ENCODE results near the gene INCENP. TPM values are rescaled to one million over a fixed set of nuclear protein-coding genes. Genes with fewer than 3 reads are reported as not detected.

The INCENP gene
- total and polyA plus RNA-seq, 2 of the 13 experiments (the other 11 are each of a cell fraction or from before 2014, with no cell fraction given): 14.1 to 37.3 TPM

- TF ChIP-seq DBP (CRISPR knock-in tag; IDR thresholded peaks at IDR 0.05; ENCODE audit: not compliant biosample characterization) (no peak), ZMYM2 (CRISPR knock-in tag; IDR thresholded peaks at IDR 0.05) (no peak), PBX2 (CRISPR knock-in tag; IDR thresholded peaks at IDR 0.05) (no peak), KLF11 (CRISPR knock-in tag; IDR thresholded peaks at IDR 0.05) (no peak), ZNF121 (CRISPR knock-in tag; IDR thresholded peaks at IDR 0.05) (no peak), RELA (CRISPR knock-in tag; IDR thresholded peaks at IDR 0.05) (no peak), GMEB2 (CRISPR knock-in tag; IDR thresholded peaks at IDR 0.05; ENCODE audit: low read depth) (no peak)
Observed at GRCh38 chr11:62129590-62130282, 5.9 kb downstream of the INCENP start (continued).

- in situ Hi-C loops (cut with HindIII; ENCODE audit: extremely low pct_ligation_motif_present, low pct_unique_long_range_greater_than_20kb): no loop called here
- no TSS peak for BruUV-seq (replicated peaks)
- intact Hi-C loops (cut with micrococcal nuclease; ENCODE audit: unreplicated experiment): no loop called here
- DNase-seq (ENCODE audit: low spot score) (no peak), FAIRE-seq (no peak), ATAC-seq (no peak)
- no peaks in the 10 kb centered on the region for H3K9me3 ChIP-seq (ENCODE audit: low read length)
- CTCF ChIA-PET (ENCODE audit: low intra/inter-chr PET ratio, low total read pairs): no interaction called here
- no peak overlapping the region for H3K27ac ChIP-seq (ENCODE audit: extremely low read length, insufficient read depth, low read length)
- peaks cover 21 to 61% of the 10 kb centered on the region in 2 experiments; a peak in 4 of 5 replicates for H3K36me3 ChIP-seq (replicated peaks in 1 of 2; ENCODE audit: control insufficient read depth in 1 of 2, insufficient read depth in 2 of 2, low read length in 2 of 2)
- POLR2A ChIA-PET: no interaction called here
- H3K4me1 ChIP-seq (ENCODE audit: insufficient read depth, low read length): peaks cover 10% of the 10 kb centered on the region
- 94% methylated on average over 26 of the region's 34 CpGs for WGBS (ENCODE audit: low lambda C conversion rate)
- H3K79me2 ChIP-seq (ENCODE audit: insufficient read depth, low read length): peaks cover 64% of the 10 kb centered on the region
- H3K4me2 ChIP-seq (ENCODE audit: low read depth, low read length): no peak overlapping the region
- H4K20me1 ChIP-seq (ENCODE audit: insufficient read depth, low read length): no peaks in the 10 kb centered on the region
- H3K9ac ChIP-seq (ENCODE audit: insufficient read depth, low read depth, low read length): no peak overlapping the region
- no peaks in the 10 kb centered on the region for H3K27me3 ChIP-seq (ENCODE audit: control insufficient read depth in 1 of 2, insufficient read depth in 2 of 2, low read length in 2 of 2)
- H2AFZ ChIP-seq (ENCODE audit: low read length): no peak overlapping the region
- H3K4me3 ChIP-seq (replicated peaks in 1 of 3; ENCODE audit: insufficient read depth in 1 of 3, low read depth in 2 of 3, low read length in 3 of 3): no peak overlapping the region
- TF ChIP-seq MEIS2 (CRISPR knock-in tag; IDR thresholded peaks at IDR 0.05) (no peak), PHF20 (CRISPR knock-in tag; IDR thresholded peaks at IDR 0.05) (no peak), THYN1 (CRISPR knock-in tag; IDR thresholded peaks at IDR 0.05; ENCODE audit: borderline replicate concordance, low read depth) (no peak), ZNF788 (CRISPR knock-in tag; IDR thresholded peaks at IDR 0.05; ENCODE audit: borderline replicate concordance) (no peak), DDIT3 (CRISPR knock-in tag; IDR thresholded peaks at IDR 0.05) (no peak), TCF12 (IDR thresholded peaks at IDR 0.05) (no peak), TCF12 (CRISPR knock-in tag; IDR thresholded peaks at IDR 0.05) (no peak), HOMEZ (CRISPR knock-in tag; IDR thresholded peaks at IDR 0.05; ENCODE audit: low read depth) (no peak), PTBP1 (IDR thresholded peaks at IDR 0.05; ENCODE audit: low read depth, low read length, poor library complexity, severe bottlenecking) (no peak), ZFP36 (IDR thresholded peaks at IDR 0.05; ENCODE audit: borderline replicate concordance, low read depth, low read length, partially characterized antibody) (no peak)
Observed at GRCh38 chr11:62130283-62131169, 6.7 kb downstream of the INCENP start.

Data from HepG2 (cell line).